H9 (cell line): Measurements from ENCODE around the gene CACNA1G. TPM values are rescaled to one million over a fixed set of nuclear protein-coding genes. Genes with fewer than 3 reads are reported as not detected.

Source experiments
- DNase-seq: peaks from one replicate; pipeline ENCODE4 v3.0.0-alpha.2; 2017
- H2AFZ ChIP-seq: one replicate; pipeline ENCODE4 v1.6.1; 2013; ENCODE audit warnings: mild to moderate bottlenecking, low read length, control low read depth, moderate library complexity
- H2AK5ac ChIP-seq: 2 replicates; pipeline ENCODE4 v1.6.1; 2013; ENCODE audit warnings: low read length, control low read depth, mixed read lengths; ENCODE audit not compliant: insufficient read length
- H2BK120ac ChIP-seq: one replicate; pipeline ENCODE4 v1.6.1; 2013; ENCODE audit warnings: low read depth, mild to moderate bottlenecking, low read length, control low read depth, inconsistent platforms; ENCODE audit not compliant: poor library complexity, severe bottlenecking
- H2BK12ac ChIP-seq: 2 replicates; pipeline ENCODE4 v1.6.1; 2013; ENCODE audit warnings: low read length, control low read depth, mixed read lengths, low read depth; ENCODE audit not compliant: insufficient read length
- H2BK15ac ChIP-seq: 2 replicates; pipeline ENCODE4 v1.6.1; 2013; ENCODE audit warnings: low read depth, low read length, control low read depth
- H2BK20ac ChIP-seq: one replicate; pipeline ENCODE4 v1.6.1; 2013; ENCODE audit warnings: low read depth, mild to moderate bottlenecking, low read length, control low read depth, inconsistent platforms; ENCODE audit not compliant: poor library complexity, severe bottlenecking
- H2BK5ac ChIP-seq: 2 replicates; pipeline ENCODE4 v1.6.1; 2013; ENCODE audit warnings: low read length, control low read depth, mixed read lengths; ENCODE audit not compliant: insufficient read length
- H3K14ac ChIP-seq: 2 replicates; pipeline ENCODE4 v1.6.1; 2013; ENCODE audit warnings: low read length, control low read depth; ENCODE audit not compliant: insufficient read depth
- H3K18ac ChIP-seq: 2 replicates; pipeline ENCODE4 v1.6.1; 2013; ENCODE audit warnings: low read depth, mild to moderate bottlenecking, mixed read lengths, low read length, control low read depth; ENCODE audit not compliant: insufficient read length
- H3K23ac ChIP-seq: 2 replicates; pipeline ENCODE4 v1.6.1; 2013; ENCODE audit warnings: low read length, control low read depth, mixed read lengths, low read depth; ENCODE audit not compliant: insufficient read length
- H3K23me2 ChIP-seq: 2 replicates; pipeline ENCODE4 v1.6.1; 2013; ENCODE audit warnings: low read depth, mild to moderate bottlenecking, mixed read lengths, low read length, control low read depth; ENCODE audit not compliant: insufficient read length, poor library complexity, severe bottlenecking
- H3K27ac ChIP-seq: 2 replicates; pipeline ENCODE4 v1.5.1; 2013; ENCODE audit warnings: low read length, control low read depth, mixed read lengths, low read depth; ENCODE audit not compliant: insufficient read length
- H3K27me3 ChIP-seq: 2 replicates; pipeline ENCODE4 v1.6.1; 2013; ENCODE audit warnings: low read length, control low read depth, inconsistent platforms; ENCODE audit not compliant: insufficient read depth
- H3K4ac ChIP-seq: 2 replicates; pipeline ENCODE4 v1.6.1; 2013; ENCODE audit warnings: low read depth, mild to moderate bottlenecking, control low read depth, inconsistent platforms, low read length, moderate library complexity
- H3K4me1 ChIP-seq: 2 replicates; pipeline ENCODE4 v1.6.1; 2013; ENCODE audit warnings: low read length, control low read depth, inconsistent platforms; ENCODE audit not compliant: insufficient read depth
- H3K4me2 ChIP-seq: 2 replicates; pipeline ENCODE4 v1.6.1; 2013; ENCODE audit warnings: low read length, control low read depth, mixed read lengths; ENCODE audit not compliant: insufficient read length, insufficient read depth
- H3K56ac ChIP-seq: 2 replicates; pipeline ENCODE4 v1.6.1; 2013; ENCODE audit warnings: low read depth, mild to moderate bottlenecking, mixed read lengths, low read length, control low read depth; ENCODE audit not compliant: insufficient read length
- H3K79me1 ChIP-seq: 2 replicates; pipeline ENCODE4 v1.6.1; 2013; ENCODE audit warnings: low read depth, mild to moderate bottlenecking, moderate library complexity, low read length, control low read depth, inconsistent platforms; ENCODE audit not compliant: insufficient read depth, poor library complexity, severe bottlenecking
- H3K79me2 ChIP-seq: 2 replicates; pipeline ENCODE4 v1.6.1; 2013; ENCODE audit warnings: low read length, control low read depth, inconsistent platforms; ENCODE audit not compliant: insufficient read depth
- H3K9ac ChIP-seq: 2 replicates; pipeline ENCODE4 v1.6.1; 2013; ENCODE audit warnings: low read length, control low read depth, mixed read lengths; ENCODE audit not compliant: insufficient read length; ENCODE audit errors: extremely low read depth
- H3K9me3 ChIP-seq: one replicate; pipeline ENCODE4 v1.6.1; 2013; ENCODE audit warnings: low read depth, low read length, inconsistent platforms; ENCODE audit not compliant: control insufficient read depth
- H3T11ph ChIP-seq: one replicate; pipeline ENCODE4 v1.6.1; 2013; ENCODE audit warnings: mild to moderate bottlenecking, low read length, control low read depth, inconsistent platforms
- H4K20me1 ChIP-seq: one replicate; pipeline ENCODE4 v1.6.1; 2013; ENCODE audit not compliant: control insufficient read depth, insufficient read length, insufficient read depth
- H4K5ac ChIP-seq: 2 replicates; pipeline ENCODE4 v1.6.1; 2013; ENCODE audit warnings: low read depth, mild to moderate bottlenecking, mixed read lengths, low read length, control low read depth; ENCODE audit not compliant: insufficient read length
- H4K8ac ChIP-seq: replicated peaks from 2 replicates; pipeline ENCODE4 v1.6.1; 2013; ENCODE audit warnings: low read length, control low read depth, mixed read lengths, low read depth; ENCODE audit not compliant: insufficient read length
- H4K91ac ChIP-seq: 2 replicates; pipeline ENCODE4 v1.6.1; 2013; ENCODE audit warnings: low read depth, mild to moderate bottlenecking, moderate library complexity, mixed read lengths, low read length, control low read depth; ENCODE audit not compliant: insufficient read length
- H3K27ac Mint-ChIP-seq, 3 experiments: 2 replicates in 2 of 3; 3 replicates in 1 of 3; pipeline ENCODE4 v1.8.0; 2020 to 2021; ENCODE audit warnings: mixed read lengths in 3 of 3, mild to moderate bottlenecking in 1 of 3, moderate library complexity in 1 of 3
- H3K27me3 Mint-ChIP-seq: 2 replicates; pipeline ENCODE4 v1.8.0; 2021; ENCODE audit warnings: low read depth, mild to moderate bottlenecking, moderate library complexity, mixed read lengths
- H3K36me3 Mint-ChIP-seq, 3 experiments: 2 replicates in 2 of 3; 3 replicates in 1 of 3; pipeline ENCODE4 v1.8.0; 2020 to 2021; ENCODE audit warnings: low read depth in 3 of 3, mixed read lengths in 3 of 3; ENCODE audit not compliant: insufficient read depth in 1 of 3
- H3K4me1 Mint-ChIP-seq, 2 experiments: 2 replicates each; pipeline ENCODE4 v1.8.0; 2020; ENCODE audit warnings: mixed read lengths in 2 of 2
- H3K4me3 Mint-ChIP-seq, 2 experiments: 2 replicates in 1 of 2; 3 replicates in 1 of 2; pipeline ENCODE4 v1.8.0; 2020 to 2021; ENCODE audit warnings: mild to moderate bottlenecking in 2 of 2, mixed read lengths in 2 of 2, moderate library complexity in 1 of 2
- H3K9me3 Mint-ChIP-seq, 2 experiments: 2 replicates in 1 of 2; 3 replicates in 1 of 2; pipeline ENCODE4 v1.8.0; 2020; ENCODE audit warnings: mild to moderate bottlenecking in 2 of 2, mixed read lengths in 2 of 2, moderate library complexity in 1 of 2
- WGBS: extraction: QIAGEN DNeasy Blood & Tissue Kit; methylation state at CpG from one replicate; pipeline ENCODE4 v1.1.7; 2013; ENCODE audit warnings: missing lambda C conversion rate, low lambda C conversion rate, mixed read lengths; ENCODE audit not compliant: insufficient read length; ENCODE audit errors: extremely low coverage; 5-methylcytosine and 5-hydroxymethylcytosine counted together
- total RNA-seq: library from RNA; stranded (reverse); gene quantifications from 2 replicates; pipeline ENCODE4 v1.2.1, GENCODE V29; 2021
- TF ChIP-seq, protein P1 (sequence below): fragments of 200-600 bp; sonication (generic); conservative IDR thresholded peaks from 3 replicates; pipeline ENCODE4 v1.8.0; 2021; ENCODE audit warnings: antibody characterized with exemption, mild to moderate bottlenecking

Gene CACNA1G
- total RNA-seq, 1 experiment from 2014 or later, result 1.5 TPM

GRCh38 chr17:50657627-50658026, 97.1 kb downstream of the CACNA1G start:
- H3K9me3 ChIP-seq, result no peaks in the 10 kb centered on the region
- Mint-ChIP-seq H3K9me3 (peaks cover 0 to under 1% of the 10 kb centered on the region in 2 experiments; a peak in 3 of 5 replicates), H3K4me1 (peaks cover 19% of the 10 kb centered on the region in 2 experiments), H3K27ac (no peak overlapping the region), H3K4me3 (no peak overlapping the region; a peak in 1 of 5 replicates), H3K36me3 (no peaks in the 10 kb centered on the region), H3K27me3 (peaks cover 4% of the 10 kb centered on the region)
- no peak overlapping the region for H4K5ac ChIP-seq
- TF ChIP-seq, protein P1, sequence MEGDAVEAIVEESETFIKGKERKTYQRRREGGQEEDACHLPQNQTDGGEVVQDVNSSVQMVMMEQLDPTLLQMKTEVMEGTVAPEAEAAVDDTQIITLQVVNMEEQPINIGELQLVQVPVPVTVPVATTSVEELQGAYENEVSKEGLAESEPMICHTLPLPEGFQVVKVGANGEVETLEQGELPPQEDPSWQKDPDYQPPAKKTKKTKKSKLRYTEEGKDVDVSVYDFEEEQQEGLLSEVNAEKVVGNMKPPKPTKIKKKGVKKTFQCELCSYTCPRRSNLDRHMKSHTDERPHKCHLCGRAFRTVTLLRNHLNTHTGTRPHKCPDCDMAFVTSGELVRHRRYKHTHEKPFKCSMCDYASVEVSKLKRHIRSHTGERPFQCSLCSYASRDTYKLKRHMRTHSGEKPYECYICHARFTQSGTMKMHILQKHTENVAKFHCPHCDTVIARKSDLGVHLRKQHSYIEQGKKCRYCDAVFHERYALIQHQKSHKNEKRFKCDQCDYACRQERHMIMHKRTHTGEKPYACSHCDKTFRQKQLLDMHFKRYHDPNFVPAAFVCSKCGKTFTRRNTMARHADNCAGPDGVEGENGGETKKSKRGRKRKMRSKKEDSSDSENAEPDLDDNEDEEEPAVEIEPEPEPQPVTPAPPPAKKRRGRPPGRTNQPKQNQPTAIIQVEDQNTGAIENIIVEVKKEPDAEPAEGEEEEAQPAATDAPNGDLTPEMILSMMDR, result no peak
- no CpG with 5 or more reads among the region's 7 CpGs for WGBS
- no peak for DNase-seq
- H3K27ac ChIP-seq, result no peak overlapping the region
- H4K20me1 ChIP-seq, result no peaks in the 10 kb centered on the region
- H2BK15ac ChIP-seq, result no peak overlapping the region
- no peak overlapping the region for H3K18ac ChIP-seq
- no peaks in the 10 kb centered on the region for H3K79me1 ChIP-seq
- H3K4ac ChIP-seq, result no peak overlapping the region
- H3K9ac ChIP-seq, result no peak overlapping the region
- no peak overlapping the region for H2AK5ac ChIP-seq
- H3T11ph ChIP-seq, result no peak overlapping the region
- no peak overlapping the region for H2BK120ac ChIP-seq
- H3K79me2 ChIP-seq, result no peaks in the 10 kb centered on the region
- H3K23ac ChIP-seq, result no peak overlapping the region
- no peak overlapping the region for H2BK12ac ChIP-seq
- H2BK5ac ChIP-seq, result no peak overlapping the region
- no peak overlapping the region for H3K56ac ChIP-seq
- H4K91ac ChIP-seq, result no peak overlapping the region
- H3K4me2 ChIP-seq, result no peak overlapping the region
- H4K8ac ChIP-seq, result no peak overlapping the region
- no peaks in the 10 kb centered on the region for H3K27me3 ChIP-seq
- no peak overlapping the region for H2AFZ ChIP-seq
- peaks cover 6% of the 10 kb centered on the region; the same call in 1 of the 2 replicates for H3K4me1 ChIP-seq
- H2BK20ac ChIP-seq, result no peak overlapping the region
- H3K14ac ChIP-seq, result no peak overlapping the region
- H3K23me2 ChIP-seq, result no peaks in the 10 kb centered on the region
